ENCODE data around the gene CHCHD3.

Gene CHCHD3

DNA sequence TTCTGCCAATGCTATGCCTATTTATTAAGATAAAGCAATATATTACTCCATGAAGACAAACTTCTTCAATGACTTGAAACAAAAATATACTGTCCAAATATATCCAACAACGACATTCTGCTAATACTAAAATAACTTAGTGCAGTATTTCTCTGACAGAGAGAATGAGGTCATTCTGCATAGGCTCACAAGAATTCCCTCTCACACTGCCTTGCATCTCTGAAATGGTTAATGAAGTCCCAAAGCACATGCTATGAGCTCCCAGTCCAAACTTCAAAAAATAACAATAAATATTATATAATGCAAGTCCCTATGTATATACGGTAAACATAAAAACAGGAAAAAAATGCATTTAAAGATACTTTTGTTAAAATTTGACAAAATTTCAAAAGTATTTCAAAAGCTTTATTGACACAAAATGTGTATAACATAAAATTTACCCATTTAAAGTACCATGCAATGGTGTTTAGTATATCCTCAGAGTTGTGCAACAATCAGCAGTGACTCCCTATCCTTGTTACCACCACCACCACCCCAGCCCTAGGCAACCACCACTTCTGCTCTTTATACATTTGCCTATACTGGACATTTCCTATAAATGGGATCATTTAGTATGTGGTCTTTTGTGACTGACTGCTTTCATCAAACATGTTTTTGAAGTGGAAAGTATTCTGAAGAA is 27.6 kb downstream of the CHCHD3 start:
- no peak for TF ChIP-seq POLR2AphosphoS5 (IDR thresholded peaks at IDR 0.05; ENCODE audit: low read depth, low read length)
- TF ChIP-seq TAF1 (IDR thresholded peaks at IDR 0.05; ENCODE audit: borderline replicate concordance, insufficient read depth, low read length), result no peak
- TF ChIP-seq SIN3A (IDR thresholded peaks at IDR 0.05; ENCODE audit: borderline replicate concordance, insufficient read depth, low read length), result no peak
- TF ChIP-seq FOXP2 (optimal IDR thresholded peaks at IDR 0.05; ENCODE audit: borderline replicate concordance, extremely low read depth, extremely low read length, insufficient read depth), result no peak

DNA sequence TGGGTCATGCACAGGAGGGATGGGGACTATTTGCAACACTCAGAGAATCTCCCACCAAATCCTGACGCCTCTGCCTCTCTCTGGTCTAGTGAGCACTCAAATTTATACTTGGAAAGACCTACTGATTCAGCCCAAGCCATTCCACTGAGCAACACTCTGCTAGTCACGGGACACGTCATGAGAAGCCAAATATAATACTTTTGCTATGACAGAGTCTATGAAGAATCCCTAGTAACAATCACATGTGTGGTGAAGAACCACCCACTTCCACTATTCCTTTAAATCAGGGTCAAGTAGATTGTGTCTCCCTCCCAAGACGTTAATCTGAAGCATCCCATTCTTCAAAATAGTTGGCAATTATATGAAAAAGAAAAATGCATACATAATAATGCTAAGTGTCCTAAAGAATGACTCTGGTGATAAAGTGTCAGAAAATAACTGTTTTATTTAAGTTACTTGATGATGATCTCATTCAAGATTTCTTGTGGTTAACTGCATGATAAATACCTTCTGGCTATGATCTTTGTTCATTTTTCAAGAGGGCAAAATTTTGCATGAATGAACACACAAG is 28.5 kb downstream of the CHCHD3 start:
- no peak for TF ChIP-seq SIN3A (IDR thresholded peaks at IDR 0.05; ENCODE audit: borderline replicate concordance, insufficient read depth, low read length)
- TF ChIP-seq FOXP2 (optimal IDR thresholded peaks at IDR 0.05; ENCODE audit: borderline replicate concordance, extremely low read depth, extremely low read length, insufficient read depth), result no peak
- TF ChIP-seq TAF1 (IDR thresholded peaks at IDR 0.05; ENCODE audit: borderline replicate concordance, insufficient read depth, low read length), result no peak
- no peak for TF ChIP-seq POLR2AphosphoS5 (IDR thresholded peaks at IDR 0.05; ENCODE audit: low read depth, low read length)
- TF ChIP-seq, protein P1, sequence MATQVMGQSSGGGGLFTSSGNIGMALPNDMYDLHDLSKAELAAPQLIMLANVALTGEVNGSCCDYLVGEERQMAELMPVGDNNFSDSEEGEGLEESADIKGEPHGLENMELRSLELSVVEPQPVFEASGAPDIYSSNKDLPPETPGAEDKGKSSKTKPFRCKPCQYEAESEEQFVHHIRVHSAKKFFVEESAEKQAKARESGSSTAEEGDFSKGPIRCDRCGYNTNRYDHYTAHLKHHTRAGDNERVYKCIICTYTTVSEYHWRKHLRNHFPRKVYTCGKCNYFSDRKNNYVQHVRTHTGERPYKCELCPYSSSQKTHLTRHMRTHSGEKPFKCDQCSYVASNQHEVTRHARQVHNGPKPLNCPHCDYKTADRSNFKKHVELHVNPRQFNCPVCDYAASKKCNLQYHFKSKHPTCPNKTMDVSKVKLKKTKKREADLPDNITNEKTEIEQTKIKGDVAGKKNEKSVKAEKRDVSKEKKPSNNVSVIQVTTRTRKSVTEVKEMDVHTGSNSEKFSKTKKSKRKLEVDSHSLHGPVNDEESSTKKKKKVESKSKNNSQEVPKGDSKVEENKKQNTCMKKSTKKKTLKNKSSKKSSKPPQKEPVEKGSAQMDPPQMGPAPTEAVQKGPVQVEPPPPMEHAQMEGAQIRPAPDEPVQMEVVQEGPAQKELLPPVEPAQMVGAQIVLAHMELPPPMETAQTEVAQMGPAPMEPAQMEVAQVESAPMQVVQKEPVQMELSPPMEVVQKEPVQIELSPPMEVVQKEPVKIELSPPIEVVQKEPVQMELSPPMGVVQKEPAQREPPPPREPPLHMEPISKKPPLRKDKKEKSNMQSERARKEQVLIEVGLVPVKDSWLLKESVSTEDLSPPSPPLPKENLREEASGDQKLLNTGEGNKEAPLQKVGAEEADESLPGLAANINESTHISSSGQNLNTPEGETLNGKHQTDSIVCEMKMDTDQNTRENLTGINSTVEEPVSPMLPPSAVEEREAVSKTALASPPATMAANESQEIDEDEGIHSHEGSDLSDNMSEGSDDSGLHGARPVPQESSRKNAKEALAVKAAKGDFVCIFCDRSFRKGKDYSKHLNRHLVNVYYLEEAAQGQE (IDR thresholded peaks at IDR 0.05; ENCODE audit: insufficient read depth in 1 of 2, low read depth in 2 of 2, low read length in 2 of 2), result no peak

DNA sequence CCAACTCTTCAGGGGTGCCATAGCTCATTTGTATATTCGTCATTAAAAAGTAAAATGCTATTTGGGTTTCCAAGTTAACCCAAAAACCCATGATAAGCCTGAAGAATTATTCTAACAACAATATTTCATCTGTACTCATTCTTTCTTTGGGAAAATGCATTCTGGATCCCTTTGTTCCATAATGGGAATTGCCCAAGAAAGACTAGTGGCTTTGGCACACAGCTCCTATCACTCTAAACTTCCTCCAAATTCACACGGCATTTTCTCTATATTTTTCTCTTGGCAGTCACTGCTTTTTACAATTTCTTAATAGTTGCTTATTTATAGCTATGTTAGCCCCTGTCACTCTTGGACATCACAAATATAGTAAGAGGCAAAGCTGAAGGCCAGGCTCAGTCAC is 29.1 kb downstream of the CHCHD3 start:
- TF ChIP-seq, protein P1 (IDR thresholded peaks at IDR 0.05; ENCODE audit: insufficient read depth in 1 of 2, low read depth in 2 of 2, low read length in 2 of 2), result no peak
- TF ChIP-seq TAF1 (IDR thresholded peaks at IDR 0.05; ENCODE audit: borderline replicate concordance, insufficient read depth, low read length), result no peak
- TF ChIP-seq POLR2AphosphoS5 (IDR thresholded peaks at IDR 0.05; ENCODE audit: low read depth, low read length), result no peak
- no peak for TF ChIP-seq SIN3A (IDR thresholded peaks at IDR 0.05; ENCODE audit: borderline replicate concordance, insufficient read depth, low read length)
- TF ChIP-seq FOXP2 (optimal IDR thresholded peaks at IDR 0.05; ENCODE audit: borderline replicate concordance, extremely low read depth, extremely low read length, insufficient read depth), result no peak

DNA sequence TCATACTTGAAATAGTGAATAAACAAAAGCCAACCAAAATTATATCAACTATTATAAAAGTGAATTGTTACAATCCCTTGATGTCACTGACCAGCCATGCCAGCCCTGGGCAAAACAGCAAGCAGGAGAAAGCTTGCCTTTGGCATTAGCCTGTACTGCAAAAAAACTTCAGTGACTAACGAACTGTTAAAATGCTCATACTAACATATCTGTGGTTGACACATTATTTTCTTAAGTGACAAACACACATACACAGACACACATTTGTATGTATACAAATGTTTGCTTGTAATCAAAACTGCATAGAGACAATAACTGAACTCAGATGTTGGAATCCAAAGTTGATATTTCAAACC is 29.5 kb downstream of the CHCHD3 start:
- TF ChIP-seq POLR2AphosphoS5 (IDR thresholded peaks at IDR 0.05; ENCODE audit: low read depth, low read length), result no peak
- no peak for TF ChIP-seq FOXP2 (optimal IDR thresholded peaks at IDR 0.05; ENCODE audit: borderline replicate concordance, extremely low read depth, extremely low read length, insufficient read depth)
- TF ChIP-seq, protein P1 (IDR thresholded peaks at IDR 0.05; ENCODE audit: insufficient read depth in 1 of 2, low read depth in 2 of 2, low read length in 2 of 2), result no peak
- no peak for TF ChIP-seq TAF1 (IDR thresholded peaks at IDR 0.05; ENCODE audit: borderline replicate concordance, insufficient read depth, low read length)
- no peak for TF ChIP-seq SIN3A (IDR thresholded peaks at IDR 0.05; ENCODE audit: borderline replicate concordance, insufficient read depth, low read length)

DNA sequence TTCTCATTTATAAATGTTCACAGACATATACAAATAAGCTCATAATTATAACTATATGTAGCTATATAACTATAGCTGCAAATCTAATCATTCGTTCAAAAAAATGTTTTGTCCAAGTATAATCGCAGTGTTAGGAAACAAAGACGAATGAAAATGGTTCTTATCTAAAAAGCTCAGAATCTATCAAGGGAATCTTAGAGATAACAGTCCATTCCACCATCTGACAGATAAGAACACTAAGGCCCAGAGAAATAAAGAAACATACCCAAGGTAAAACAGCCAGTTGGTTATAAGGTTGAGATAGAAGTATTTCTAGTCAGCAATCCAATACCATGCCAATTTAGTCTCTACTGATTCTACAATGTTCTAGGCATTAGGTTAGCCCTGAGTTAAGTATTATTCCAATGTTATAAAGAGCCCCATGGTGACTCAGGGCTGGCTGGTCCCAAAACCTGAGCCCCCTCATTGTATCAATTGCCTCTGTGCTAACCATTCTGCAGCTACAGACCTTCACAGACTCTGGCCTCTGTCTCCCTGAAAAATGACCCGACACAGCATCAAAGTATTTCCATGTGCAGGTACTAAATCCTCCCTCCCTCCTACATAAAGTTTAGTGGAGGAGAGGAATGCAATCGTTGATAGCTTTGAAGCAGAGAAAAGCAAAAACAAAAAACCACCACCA is 30.0 kb downstream of the CHCHD3 start:
- no peak for TF ChIP-seq POLR2AphosphoS5 (IDR thresholded peaks at IDR 0.05; ENCODE audit: low read depth, low read length)

DNA sequence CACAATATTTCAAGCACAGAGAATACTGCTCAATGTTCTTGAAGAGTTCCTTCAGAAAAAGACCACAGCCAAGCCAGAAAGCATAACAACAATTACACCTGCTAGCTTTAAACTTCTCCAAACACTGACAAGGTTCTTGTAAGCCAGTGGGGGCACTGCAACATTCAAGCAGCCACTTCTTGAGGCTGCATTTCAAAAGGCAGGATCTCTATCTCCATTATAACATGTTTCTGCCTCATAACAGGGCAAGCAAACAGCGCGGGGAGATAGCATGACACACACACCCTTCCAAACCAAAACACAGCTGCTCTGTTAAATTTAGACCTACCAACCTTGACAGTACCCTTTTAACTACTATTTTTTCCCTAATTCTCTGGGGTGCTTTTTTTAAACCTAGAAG is 30.8 kb downstream of the CHCHD3 start:
- no peak for TF ChIP-seq POLR2AphosphoS5 (IDR thresholded peaks at IDR 0.05; ENCODE audit: low read depth, low read length)
